ENCODE data around the gene RNF175.

The RNF175 gene

DNA sequence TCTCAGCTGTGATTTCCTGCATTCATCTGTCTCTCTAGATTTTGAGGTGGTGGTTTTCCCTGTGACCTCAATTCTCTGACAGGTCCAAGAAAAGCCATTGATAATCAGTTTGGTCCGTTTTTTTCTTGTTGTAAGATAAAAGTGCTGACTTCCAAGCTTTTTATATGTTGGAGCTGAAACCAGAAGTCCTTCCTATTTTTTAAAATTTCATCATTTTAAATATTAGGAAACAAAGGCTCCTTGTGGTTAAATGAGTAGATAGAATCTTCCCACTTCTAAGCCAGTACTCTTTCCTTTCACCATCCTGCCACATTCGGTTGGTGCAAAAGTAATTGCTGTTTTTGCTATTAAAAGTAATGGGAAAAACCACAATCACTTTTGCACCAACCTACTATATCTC, 18.3 kb downstream of the RNF175 start:
- no peak for DNase-seq

DNA sequence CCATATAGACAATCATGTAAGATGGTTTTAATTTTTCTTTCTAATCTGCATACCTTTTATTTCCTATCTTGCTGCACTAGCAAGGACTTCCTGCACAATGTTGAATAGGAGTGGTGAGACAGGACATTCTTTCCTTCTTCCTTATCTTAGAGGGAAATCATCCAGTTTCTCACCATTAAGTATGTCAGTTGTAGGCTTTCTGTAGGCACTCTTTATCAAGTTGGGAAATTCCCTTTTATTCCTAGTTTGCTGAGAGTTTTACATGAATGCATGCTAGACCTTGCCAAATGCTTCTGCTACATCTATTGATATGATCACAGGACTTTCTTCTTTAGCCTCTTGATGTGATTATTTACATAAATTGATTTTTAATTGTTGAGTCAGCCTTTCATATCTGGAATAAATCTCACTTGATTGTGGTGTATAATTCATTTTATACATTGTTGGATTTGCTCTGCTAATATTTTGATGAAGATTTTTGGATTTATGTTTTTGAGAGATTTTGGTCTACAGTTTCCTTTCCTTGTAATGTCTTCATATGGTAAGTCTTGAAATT, 23.8 kb downstream of the RNF175 start:
- DNase-seq: no peak

DNA sequence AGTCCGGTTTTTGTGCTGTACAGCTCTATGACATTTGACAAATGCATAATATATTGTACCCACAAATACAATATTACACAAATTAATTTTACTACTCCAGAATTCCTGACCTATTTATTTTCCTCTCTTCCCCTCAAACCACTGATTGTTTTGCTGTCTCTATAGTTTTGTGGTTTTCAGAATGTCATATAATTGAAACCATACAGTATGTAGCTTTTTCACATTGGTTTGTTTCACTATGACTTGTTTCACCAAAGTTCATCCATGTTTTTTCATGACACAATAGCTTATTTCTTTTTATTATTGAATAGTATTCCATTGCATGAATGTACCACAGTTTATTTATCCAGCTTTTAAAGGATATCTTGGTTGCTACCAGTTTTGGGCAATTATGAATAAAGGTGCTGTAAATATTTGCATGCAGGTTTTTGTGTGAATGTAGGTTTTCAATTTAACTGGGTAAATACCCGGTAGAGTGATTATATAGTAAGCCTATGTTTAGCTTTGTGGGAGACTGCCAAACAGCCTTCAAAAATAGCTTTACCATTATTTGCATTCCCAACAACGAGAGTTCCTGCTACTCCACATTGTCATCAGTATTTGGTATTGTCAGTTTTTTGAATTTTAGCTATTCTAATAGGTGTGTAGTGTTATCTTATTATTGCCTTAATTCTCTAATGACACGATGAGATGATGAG, 25.9 kb downstream of the RNF175 start:
- no peak for DNase-seq

DNA sequence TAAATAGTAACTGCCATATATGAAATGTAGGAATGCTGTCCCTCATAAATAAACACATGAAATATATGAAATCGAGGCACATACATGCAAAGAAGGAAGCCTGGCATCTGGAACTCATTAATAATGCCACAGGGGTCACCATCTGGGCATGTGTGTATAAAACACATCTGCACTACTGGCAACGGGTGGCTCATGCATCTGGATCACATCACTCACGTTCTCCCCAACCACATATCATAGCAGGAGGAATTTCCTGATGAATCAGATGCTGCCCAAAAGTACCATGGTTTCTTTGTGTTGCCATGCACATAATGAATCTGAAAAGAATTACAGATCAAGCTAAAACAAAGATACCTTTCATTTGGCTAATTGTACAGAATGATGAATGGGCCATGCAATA, 28.6 kb downstream of the RNF175 start:
- DNase-seq: peak; percentile 66

DNA sequence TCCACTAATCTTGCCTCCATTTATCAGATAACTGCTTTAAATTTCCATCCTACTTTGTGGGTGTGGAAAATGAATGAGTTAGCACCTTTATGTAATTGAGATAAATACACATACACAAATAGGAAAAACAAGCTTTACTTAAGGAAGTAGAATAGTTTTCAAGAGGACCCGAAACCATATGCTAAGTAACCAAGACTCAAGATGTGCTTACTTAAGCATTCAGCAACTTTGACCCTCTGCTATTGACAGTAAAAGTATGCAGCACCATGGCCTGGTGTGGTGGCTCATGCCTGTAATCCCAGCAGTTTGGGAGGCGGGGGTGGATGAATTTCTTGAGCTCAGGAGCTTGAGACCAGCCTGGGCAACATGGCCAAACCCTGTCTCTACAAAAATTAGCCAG, 29.9 kb downstream of the RNF175 start:
- DNase-seq: no peak

DNA sequence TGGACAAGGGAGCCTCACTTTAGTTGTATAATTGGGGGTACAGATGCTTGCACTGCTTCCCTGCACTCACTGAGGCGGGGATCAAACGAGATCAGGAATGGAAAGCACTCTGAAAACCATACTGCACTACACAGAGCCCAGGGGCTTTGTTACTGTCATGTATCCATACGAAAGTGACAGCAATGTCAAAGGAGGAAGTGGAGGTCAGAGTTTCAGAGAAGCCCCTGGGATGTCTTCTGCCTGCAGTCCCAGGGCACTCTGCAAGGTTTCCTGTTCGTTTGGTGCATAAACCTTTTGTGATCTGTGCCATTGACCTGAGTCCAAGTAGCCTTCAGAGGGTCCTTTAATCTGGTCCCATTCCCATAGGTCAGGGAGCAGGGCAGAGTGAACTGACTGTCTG, 31.2 kb downstream of the RNF175 start:
- no peak for DNase-seq

DNA sequence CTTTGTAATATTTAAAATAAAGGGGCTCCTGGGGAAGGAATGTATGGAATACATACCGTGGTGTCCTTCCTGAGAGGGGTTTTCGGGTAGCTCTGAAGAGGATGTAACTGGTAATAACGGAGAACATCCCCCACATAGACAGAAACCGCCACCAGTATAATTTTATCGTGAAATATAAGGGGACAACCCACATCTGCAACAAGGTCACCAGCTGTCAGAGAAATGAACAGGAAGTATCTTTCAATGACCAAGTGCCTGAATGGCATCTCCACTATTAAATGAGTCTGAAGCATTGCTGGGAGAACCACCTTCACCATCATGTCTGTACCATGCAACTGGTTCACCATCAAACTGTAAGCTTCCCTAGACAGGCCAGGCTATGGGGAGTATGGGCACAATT, 31.7 kb downstream of the RNF175 start:
- no peak for DNase-seq

DNA sequence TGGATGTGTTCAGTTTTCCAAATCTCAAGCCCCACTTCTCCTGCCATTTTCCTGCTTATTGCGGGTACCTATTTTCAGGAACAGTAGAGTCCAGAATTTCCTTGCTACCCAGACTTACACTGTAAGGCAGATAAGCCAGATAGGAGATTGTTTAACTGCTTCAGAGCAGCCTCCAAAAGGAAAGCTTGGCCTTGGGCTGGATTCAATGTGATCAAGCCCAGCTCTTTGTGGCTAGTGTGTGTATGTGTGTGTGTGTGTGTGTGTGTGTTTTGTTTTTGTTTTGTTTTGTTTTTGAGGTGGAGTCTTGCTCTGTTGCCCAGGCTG, 34.0 kb downstream of the RNF175 start:
- DNase-seq: no peak

DNA sequence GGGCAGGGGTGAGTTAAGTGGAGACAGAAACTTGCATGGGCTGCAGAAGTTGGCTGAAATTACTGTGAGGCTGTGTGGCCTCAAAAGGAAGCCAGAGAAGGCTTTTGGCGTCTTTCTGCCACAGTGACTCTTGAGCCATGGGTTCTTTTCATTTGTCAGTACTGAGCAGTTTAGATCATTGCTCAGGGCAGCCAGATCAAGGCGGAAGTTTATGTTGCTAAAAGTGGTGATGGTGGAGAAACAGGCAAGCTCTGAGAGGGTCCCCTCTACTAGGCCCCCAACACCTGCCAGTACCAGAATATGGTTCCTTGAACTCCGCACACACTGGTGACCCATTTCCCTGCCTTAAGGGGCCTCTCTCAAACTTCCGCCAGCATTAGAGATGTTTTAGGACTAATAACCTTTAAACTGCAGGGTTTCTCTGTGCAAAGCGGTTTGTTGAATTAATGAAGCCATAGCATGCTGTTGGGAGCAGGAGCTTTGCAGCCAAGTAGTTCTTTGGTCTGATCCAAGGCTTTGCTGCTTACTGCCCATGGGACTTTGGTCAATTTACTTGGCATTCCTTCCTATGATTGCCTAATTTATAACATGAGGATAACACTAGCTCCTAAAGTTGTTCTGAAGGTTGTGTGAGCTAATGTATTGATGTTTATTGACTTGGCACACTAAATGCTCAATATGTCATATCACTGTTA, 34.5 kb downstream of the RNF175 start:
- DNase-seq: no peak

DNA sequence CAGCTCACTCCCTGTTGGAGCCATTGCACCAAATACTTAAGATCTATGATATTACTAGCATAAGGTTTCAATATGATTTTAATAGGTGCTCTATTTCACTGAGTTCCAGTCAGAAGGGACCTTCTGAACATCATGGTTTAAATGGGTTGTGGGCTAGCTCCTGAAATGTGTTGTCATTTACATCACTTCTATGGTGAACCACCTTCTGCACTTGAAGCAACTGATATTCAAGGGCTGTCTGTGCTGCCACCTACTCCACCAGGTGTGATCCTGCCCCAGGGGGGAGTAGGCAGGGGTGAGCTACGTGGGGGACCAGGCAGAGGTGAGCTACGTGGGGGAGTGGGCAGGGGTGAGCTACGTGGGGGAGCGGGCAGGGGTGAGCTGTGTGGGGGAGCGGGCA, 35.2 kb downstream of the RNF175 start:
- no peak for DNase-seq

DNA sequence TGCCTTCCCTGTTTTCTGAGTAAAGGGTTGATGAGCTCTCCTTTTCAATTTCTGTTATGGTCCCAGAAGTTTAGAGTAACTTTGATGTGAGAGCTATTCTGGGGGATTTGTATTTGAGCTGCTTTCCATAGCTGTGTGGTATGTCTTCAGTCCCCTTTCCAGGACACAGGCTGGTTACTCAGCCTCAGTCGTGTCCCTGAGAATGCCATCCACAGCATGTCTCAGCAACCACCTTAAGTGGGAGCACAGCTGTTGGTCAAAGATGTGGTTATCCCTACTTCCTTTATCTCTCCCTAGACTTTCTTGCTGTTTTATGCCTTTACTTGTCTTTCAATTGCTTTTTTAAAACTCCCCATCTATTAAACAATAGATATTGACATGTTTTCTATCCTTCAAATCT, 37.8 kb downstream of the RNF175 start:
- DNase-seq: no peak

DNA sequence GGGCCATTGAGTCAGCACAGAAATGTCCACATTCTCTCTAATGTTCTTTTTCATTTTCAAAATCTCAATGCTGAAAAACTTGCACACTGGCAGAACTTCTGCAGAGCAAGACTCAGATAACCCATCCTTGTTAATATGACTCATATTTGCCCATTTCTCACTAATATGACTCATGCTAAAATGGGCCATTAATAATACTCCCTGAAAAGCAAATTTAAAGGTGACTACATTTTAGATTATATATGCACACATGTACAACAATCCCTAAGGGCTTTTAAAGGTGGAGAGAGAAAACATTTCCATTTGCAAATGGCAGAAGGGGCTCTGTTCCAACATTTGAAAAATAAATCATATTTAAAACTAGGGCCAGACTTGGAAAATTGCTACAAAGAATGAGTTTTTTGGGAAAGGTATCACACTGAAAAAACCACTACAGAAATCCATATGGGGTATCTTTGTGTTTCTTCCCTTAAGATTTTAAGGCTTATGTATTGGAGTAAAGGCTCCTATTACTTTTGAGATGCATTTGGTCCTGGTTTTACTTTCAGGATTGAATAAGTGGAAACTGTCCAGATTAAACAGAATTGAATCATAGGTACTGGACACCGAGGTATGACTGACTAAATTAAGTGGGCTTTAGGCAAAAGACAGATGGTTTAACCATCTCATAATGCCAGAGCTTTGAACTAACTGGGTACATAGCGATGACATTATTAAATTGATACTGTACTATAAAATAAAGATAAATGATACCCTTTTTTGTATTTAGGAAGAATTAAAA, 45.8 kb downstream of the RNF175 start:
- DNase-seq: no peak

DNA sequence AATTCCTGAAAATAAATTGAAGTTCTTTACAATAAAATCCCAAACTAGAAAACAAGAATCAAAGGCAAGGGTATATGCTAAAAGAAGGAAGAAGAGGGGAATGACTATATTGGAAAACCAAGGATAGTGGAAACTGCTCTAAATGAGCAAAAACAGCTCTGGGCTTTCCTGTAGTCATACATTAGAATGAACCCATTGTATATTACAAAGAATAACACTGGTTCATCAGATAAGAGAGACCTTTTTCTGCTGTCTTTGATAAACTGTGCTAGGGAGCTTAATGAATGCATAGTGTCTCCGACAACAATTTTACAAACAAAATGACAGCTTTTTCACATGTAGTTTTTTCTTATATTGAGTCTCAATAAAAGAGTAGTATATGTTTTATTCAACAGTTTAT, 49.1 kb downstream of the RNF175 start:
- no peak for DNase-seq

DNA sequence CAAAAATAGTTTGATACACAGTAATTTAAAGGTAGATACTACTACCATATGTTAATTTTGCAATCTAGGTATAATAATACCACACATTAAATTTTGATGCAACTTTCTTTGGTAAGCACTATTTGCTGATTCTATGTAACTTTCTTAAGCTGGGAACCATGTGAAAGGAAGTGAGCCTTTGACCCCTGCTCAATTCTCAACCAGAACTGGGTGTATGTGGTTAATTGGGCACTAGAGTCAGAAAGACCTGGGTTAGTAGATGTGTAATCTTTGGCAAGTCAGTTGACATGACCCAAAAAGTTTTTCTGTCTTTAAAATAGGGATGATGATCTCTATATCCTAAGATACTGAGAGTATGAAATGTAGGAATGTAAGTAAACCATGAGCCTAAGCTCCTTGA, 53.3 kb downstream of the RNF175 start:
- no peak for DNase-seq

DNA sequence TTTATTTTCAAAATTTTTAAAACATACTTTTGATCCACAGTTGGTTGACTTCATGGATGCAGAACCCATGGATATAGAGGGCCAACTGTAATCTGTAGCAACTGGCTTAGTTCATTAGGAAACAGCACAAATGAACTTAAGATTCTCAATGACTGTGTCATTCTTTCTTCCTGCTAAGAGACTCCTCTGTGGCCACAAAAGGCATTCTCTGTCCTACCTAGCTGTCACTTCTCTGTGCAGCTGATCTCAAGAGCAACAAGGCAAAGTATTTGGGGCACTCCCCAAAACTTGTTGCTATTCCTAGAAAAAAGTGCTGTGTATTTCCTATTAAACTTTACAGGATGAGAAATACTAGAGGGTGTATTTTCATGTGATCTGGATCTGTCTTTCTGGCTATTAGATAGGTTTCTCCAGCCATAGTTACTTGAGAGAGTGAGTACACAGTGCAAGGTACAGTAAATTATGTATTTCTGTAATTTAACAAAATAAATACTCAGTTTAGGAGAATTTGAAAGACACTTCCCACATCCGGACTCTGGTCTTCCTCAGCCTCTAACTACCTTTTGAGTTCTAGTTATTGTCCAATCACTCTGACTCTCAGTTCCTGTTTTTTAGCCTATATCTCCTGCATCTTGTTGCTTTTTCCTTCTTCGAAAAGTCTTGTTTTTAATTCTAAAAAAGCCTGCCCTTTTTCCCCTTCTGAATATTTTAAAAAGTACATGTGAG, 53.9 kb downstream of the RNF175 start:
- no peak for DNase-seq

DNA sequence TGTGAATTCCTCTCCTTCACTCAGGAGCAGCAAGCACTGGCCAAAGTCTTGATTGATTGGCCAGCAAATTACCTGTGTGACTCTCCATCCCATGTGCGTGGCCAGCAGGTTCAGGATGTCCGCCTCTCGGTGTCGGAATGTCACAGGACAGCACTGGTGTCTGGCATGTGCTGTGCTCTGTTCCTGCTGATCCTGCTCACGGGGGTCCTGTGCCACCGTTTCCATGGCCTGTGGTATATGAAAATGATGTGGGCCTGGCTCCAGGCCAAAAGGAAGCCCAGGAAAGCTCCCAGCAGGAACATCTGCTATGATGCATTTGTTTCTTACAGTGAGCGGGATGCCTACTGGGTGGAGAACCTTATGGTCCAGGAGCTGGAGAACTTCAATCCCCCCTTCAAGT, 55.3 kb downstream of the RNF175 start:
- no peak for DNase-seq

DNA sequence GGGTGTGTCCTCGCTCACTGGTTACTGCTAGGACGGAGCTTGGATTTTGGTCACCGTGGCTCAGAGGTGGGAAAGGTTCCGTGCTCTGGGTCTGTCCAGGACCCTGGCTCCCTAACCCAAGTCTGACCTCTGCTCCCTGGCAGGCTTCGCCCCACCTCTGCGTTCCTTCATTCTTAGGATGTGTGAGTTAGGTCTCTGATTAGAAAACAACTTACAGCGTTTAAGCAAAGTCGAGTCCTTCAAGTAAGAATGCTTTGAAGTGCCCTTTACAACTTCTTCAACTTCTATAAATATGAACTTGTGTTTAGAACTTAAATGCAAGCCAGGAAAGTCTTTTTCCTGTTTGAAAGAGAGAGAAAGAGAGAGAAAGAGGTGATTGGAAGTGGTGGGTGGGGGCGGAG, 74.9 kb downstream of the RNF175 start:
- no peak for DNase-seq

DNA sequence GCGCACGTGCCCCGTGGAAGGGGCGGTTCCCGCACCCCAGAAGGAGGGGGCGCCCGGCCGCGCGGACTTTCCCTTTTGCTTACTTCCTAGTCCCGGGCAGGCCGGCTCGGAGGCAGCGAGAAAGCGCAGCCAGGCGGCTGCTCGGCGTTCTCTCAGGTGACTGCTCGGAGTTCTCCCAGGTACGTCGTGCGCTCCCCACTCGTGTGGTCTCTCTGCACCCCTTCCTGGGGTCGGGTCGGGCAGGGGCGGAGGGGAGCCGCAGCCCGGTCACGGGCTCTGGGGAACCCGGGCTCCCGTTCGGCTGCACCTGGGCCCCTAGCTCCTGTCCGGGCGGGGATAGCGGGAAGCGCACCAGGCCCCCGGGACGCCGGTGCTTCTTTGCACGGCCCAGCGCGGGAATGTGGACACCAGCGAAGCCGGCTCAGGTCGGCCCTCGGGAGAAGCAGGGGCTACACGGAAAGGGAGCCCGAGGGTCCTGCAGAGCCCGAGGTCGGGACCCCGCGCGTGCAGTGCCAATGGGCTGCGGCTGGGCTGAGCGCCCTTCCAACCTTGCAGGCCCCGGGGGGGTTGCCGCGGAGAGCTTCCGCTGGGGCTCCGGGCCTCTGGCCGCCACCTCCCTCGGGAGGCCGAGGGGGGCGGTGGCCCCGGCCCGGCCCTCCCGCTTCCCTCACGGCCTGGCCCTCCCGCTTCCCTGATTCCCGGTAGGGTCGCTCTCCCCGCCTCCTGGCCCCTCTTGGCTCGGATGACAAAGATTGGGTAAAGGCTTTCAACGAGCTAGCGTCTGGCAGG, 75.4 kb downstream of the RNF175 start, which contains the start of gene TLR2:
TSS of gene TLR2 (plus strand) at position 99 of the 789 bp plus-strand sequence. CDS start 18,628 bp downstream, outside the sequence.
- DNase-seq: peak; percentile 70

DNA sequence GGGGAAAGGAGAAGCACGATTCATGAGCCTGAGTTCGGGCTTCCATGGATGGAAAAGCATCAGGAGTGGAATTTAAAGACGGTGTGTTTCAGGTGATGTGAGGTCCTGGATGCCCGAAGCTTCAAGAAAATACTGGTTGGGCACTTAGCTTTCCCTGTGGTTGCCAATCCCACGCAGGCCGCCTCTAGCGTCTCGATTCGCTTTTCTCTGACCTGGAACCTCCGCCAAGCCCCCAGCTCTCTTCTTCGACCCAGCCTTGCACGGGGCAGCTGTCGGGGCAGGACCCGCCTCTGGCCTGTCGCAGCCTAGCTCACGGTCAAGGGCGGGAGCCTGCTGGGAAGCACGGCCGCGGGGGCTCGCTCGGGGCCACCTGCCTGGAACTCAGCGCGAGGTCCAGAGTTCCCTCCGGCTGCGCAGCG, 76.1 kb downstream of the RNF175 start:
- DNase-seq: no peak

DNA sequence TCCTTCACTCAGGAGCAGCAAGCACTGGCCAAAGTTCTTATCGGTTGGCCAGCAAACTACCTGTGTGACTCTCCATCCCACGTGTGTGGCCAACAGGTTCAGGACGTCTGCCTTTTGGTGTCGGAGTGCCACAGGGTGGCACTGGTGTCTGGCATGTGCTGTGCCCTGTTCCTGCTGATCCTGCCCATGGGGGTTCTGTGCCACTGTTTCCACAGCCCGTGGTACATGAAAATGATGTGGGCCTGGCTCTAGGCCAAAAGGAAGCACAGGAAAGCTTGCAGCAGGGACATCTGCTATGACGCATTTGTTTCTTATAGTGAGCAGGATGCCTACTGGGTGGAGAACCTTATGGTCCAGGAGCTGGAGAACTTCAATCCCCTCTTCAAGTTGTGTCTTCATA, 80.3 kb downstream of the RNF175 start:
- DNase-seq: no peak

DNA sequence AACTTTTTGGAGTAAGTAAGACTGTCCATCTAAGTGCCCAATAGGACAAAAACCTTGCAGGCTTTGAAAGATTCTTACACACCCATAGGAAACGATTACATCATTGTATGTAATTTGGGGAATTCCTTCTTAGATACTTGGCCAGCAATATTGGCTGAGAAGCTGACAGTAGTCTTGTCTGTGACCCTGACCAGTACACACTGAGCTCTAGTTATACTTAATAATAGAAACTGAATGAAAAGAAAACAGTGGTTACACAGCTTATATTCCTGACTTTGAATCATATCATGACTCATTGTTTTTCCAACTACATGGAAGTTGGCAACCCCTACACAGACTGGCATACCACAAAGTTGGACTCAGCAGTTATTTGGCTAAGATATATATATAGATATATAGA, 82.8 kb downstream of the RNF175 start:
- DNase-seq: no peak

DNA sequence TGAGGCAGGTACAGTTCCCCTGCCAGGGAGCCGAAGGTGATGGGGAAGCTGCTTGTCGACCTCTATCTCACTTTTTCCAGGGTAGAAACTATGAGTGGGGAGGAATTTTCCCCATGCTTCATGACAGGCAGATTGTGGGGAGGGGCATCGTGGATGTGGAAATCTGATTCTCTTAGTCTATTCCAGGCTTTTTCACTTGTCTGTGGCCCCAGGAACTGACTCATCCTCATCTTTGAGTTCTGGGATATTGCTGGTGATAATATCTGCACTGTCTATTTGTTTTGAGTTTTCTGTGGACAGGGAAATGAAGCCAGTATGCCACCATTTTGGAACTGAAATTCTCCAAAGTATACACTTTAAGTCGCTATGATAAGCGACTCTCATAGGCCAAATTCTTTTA, 83.3 kb downstream of the RNF175 start:
- no peak for DNase-seq
